Measurements from ENCODE around the gene ARHGAP12.
"Not testable (repeated sequence)": the region's sequence is repeated elsewhere in the genome, so short reads cannot be mapped to it uniquely, and the experiment has no call there.

ARHGAP12 gene

DNA sequence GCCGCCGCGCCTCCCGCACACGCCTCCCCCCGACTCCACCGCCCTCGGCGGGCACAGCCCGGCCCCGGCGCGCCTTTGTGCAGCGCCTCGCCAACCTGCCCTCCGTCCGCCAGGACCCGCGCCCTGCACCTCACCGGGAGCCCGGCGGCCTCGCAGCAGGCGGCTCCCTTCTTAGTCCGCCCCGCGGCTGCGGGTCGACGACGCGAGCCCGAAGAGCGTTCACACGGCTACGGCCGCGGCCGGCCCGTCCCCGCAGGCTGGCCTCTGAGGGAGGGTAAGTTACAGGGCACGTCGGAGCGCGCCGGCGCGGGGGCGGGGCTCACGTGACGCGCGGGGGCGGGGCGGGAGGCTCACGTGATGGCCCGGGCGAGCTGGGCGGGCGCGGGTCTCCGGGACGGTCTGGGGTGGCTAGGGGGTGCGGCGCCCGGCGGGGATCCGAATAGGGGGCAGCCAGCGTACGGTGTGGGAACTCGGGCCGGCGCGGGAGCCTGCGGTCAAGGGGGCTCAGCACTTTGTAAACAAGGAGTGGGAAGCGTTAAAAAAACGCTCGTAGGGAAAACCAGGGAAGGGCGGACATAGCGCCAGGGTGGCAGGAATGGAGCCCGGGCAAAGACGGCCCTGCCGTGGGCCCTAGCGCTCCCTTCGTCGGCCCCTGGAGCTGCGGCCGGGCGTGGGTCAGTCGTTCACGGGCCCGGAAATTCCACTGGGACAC lies at the start of gene ARHGAP12:
Gene ARHGAP12 (minus strand): TSS at position 283 of the 712 bp plus-strand sequence. CDS start 19,976 bp downstream, outside the sequence.
- peak; percentile 84 for DNase-seq

DNA sequence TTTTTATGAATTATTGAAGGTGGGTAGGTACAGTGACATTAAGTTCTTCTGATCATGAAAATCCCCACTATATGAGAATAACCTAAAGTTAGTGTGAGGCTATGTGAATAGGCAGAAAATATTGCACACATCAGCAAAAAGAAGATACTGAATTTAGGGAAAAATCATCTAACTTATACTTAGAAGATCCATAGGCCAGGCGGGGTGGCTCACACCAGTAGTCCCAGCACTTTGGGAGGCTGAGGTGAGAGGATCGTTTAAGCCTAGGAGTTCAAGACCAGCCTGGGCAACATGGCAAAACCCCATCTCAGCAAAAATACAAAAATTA lies 49.5 kb upstream of the ARHGAP12 start:
- DNase-seq: no peak

GRCh38 chr10:31977440-31978155 lies 49.0 kb upstream of the ARHGAP12 start:
- no peak for DNase-seq

DNA sequence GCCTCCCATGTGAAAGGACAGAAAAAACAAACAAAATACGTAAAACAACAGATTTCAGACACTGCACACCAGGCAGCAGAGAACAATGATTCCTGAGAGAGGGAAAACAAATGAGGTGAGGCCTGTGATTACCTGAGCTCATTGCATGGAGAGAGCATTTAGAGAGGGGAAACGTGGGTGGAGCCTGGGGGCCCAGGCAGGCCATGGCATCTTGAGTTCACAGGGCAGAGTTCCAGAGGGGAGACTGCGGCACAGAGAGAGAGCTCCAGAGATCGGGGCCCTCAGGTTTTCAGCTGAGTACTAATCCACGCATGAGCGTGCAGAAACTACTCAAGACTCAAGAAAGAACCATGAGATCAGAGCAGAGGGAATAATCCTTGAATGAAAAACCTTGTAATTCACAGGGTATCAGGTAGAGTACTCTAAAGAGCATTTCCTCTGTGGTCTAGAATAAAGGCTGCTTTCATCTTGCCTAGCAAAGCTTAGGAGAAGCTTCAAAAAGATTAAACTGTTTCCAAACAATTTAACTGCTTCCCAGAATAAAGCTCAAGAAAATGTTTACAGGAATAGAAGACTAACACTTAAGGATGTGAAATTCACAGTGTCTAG lies 46.6 kb upstream of the ARHGAP12 start:
- no peak for DNase-seq

DNA sequence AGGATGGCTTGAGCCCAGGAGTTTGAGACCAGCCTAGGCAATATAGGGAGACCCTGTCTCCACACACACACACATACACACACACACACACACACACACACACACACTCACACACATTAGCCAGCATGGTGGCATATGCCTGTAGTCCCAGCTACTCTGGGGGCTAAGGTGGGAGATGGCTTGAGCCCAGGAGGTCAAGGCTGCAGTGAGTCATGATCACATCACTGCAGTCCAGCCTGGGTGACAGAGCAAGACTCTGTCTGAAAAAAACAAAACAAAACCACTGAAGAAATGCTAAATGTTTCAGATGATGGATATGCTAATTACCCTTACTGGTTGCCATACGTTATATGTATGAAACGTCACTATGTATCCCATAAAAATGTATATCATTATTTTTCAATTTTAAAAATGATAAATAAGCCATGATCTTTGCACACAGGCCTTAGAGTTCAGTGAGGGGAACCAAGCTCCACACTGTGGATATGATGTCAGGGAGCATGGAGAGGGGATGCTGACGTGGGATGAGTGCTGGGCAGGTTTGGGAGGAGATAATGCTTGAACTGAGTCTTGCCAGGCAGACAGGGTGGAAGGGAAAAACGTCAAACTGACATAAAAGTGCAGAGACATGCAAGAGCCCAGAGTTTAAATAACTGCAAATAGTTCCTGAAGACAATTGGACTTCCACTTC lies 45.9 kb upstream of the ARHGAP12 start:
- DNase-seq: peak; percentile 15

- no peak for DNase-seq
These were observed 43.9 kb upstream of the ARHGAP12 start for GRCh38 chr10:31972519-31973041.

GRCh38 chr10:31969847-31970246 lies 41.2 kb upstream of the ARHGAP12 start:
- DNase-seq: not testable (repeated sequence)

- no peak for DNase-seq
These were observed 35.0 kb upstream of the ARHGAP12 start for GRCh38 chr10:31963589-31963980.

GRCh38 chr10:31962826-31963588 lies 34.4 kb upstream of the ARHGAP12 start:
- no peak for DNase-seq

GRCh38 chr10:31961277-31962074 lies 32.8 kb upstream of the ARHGAP12 start:
- peak; percentile 77 for DNase-seq

GRCh38 chr10:31959461-31960173 lies 31.0 kb upstream of the ARHGAP12 start:
- DNase-seq: no peak

GRCh38 chr10:31958856-31959255 lies 30.2 kb upstream of the ARHGAP12 start:
- no peak for DNase-seq

DNA sequence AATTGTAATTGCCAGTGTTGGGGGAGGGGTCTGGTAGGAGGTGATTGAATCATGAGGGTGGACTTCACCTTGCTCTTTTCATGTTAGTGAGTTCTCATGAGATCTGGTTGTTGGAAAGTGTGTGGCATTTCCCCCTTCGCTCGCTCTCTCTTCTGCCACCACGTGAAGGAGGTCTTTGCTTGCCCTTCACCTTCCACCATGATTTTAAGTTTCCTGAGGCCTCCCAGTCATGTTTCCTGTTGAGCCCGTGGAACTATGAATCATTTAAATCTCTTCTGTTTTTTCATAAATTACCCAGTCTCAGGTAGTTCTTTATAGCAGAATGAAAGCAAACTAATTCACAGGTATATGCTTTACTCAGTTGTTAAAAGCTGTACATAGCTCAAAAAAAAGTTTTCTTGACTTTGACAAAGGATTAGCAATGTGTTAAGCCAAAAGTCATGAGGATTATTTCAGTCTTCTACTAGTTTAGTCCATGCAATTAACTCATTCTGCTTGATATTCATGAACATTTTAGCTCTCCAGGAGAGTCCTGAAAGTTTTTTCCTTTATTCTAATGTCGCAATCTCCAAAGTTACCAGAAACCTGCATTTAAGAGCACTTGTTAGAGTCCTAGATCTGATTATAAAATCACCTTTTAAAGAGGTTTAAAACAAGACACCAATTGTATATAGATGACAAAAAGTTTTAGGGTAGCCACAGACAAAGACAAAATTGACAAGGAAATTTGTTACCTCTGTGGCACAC lies 27.7 kb upstream of the ARHGAP12 start:
- DNase-seq: no peak

- DNase-seq: no peak
These were observed 26.0 kb upstream of the ARHGAP12 start for GRCh38 chr10:31954410-31955191.

DNA sequence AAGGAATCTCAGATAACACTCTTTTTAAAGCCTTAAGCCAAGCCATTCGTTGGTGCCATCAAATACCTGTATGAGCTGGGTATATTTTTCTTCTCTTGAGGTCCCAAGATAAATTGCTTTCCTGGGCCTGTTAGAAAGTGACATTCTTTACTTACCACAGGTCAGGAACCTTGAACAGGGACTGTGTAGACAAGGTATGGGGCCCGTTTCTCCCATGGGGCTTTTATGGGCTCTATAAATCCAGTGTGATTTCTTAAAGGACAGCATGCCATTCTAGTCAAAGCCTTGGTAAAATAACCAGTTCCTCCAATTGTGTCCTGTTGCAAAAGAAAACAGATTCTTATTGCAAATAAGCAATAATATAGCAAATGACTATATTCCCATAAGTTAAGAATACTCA lies 24.8 kb upstream of the ARHGAP12 start:
- DNase-seq: no peak

DNA sequence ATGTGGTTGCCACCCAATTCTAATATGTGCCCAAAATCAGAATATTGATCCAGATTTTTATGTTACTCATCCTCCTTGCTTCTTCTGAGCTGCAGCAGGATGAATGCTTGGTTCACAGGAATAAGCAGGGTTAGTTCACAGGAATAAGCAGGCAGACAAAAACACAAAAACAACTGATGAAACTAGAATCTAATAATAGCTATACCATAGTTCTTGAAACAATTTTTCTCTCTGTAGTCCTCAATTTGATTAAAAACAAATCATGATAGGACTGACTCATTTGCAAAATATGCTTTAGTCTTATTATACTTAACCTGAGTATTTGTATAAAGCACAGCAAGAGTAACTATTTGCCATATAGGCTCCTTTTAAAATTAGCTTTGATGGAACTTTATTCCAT lies 24.4 kb upstream of the ARHGAP12 start:
- no peak for DNase-seq

- DNase-seq: no peak
These were observed 23.4 kb upstream of the ARHGAP12 start for GRCh38 chr10:31952066-31952465.

DNA sequence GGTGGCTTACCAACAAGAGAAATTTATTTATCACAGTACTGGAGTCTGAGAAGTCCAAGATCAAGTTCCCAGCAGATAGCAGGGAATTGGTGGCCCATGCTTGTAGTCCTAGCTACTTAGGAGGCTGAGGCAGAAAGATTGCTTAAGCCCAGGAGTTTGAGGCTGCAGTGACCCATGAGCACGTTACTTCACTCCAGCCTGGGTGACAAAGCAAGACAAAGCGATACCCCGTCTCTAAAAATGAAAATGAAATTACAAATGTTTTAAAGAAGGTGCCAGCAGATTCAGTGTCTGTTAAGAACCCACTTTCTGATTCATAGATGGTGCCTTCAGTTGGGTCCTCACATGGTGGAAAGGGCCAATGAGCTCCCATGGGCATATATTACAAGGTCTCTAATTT lies 20.6 kb upstream of the ARHGAP12 start:
- no peak for DNase-seq

- DNase-seq: no peak
These were observed 19.4 kb upstream of the ARHGAP12 start for GRCh38 chr10:31948021-31948420.

Measured in T1000 (cell line).